C4-2B (cell line): ENCODE data around the gene LRPAP1.

Experiments
- ZFX ChIP-seq: fragments of 450-650 bp; IDR thresholded peaks from 2 replicates; pipeline ENCODE4 v1.6.1; 2017
- TF ChIP-seq, protein P1 (sequence below): fragments of 450-650 bp; conservative IDR thresholded peaks from 2 replicates; pipeline ENCODE4 v1.5.1; 2017; ENCODE audit warnings: mild to moderate bottlenecking

DNA sequence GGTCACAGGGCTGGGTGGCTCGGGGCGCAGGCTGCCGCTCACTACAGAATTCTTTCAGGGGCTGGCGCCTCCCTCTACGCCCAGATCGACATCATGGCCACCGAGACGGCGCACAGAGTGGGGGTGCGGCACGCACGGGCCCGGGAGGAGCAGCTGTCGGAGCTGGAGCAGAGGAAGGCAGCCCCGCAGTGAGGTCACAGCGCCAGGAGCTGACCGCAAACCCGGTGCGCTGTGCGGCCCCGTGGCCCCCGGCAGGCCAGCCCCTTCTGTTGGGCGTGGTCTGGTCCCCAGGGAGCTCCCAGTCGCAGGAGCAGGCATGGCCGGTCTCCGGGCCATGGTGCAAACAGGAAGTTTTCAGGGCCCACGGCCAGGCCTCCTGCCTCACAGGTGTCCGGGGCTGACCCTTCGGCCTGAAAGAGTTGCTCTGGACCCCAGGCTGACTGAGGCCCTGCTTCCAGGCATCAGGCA is 31.6 kb downstream of the LRPAP1 start:
- TF ChIP-seq, protein P1, sequence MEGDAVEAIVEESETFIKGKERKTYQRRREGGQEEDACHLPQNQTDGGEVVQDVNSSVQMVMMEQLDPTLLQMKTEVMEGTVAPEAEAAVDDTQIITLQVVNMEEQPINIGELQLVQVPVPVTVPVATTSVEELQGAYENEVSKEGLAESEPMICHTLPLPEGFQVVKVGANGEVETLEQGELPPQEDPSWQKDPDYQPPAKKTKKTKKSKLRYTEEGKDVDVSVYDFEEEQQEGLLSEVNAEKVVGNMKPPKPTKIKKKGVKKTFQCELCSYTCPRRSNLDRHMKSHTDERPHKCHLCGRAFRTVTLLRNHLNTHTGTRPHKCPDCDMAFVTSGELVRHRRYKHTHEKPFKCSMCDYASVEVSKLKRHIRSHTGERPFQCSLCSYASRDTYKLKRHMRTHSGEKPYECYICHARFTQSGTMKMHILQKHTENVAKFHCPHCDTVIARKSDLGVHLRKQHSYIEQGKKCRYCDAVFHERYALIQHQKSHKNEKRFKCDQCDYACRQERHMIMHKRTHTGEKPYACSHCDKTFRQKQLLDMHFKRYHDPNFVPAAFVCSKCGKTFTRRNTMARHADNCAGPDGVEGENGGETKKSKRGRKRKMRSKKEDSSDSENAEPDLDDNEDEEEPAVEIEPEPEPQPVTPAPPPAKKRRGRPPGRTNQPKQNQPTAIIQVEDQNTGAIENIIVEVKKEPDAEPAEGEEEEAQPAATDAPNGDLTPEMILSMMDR = no peak
- TF ChIP-seq ZFX = no peak
